ENCODE results near the gene TMEM121B.

- TF ChIP-seq ZFX (IDR thresholded peaks at IDR 0.05; ENCODE audit: borderline replicate concordance) (no peak), CTCF (IDR thresholded peaks at IDR 0.05) (no peak)
These were observed 11.2 kb downstream of the TMEM121B start for GRCh38 chr22:17109976-17110375.
